VCaP (cell line): ENCODE results near the gene WDTC1.

Source experiments
- H3K27ac ChIP-seq: fragments of 450-650 bp; 2 replicates; pipeline ENCODE4 v1.5.1; 2017
- CTCF ChIP-seq: fragments of 450-650 bp; conservative IDR thresholded peaks from 2 replicates; pipeline ENCODE4 v1.5.1; 2017; ENCODE audit warnings: mild to moderate bottlenecking, moderate library complexity

WDTC1 gene

GRCh38 chr1:27257155-27257554 lies 22.7 kb downstream of the WDTC1 start:
- no peak overlapping the region for H3K27ac ChIP-seq
- no peak for TF ChIP-seq CTCF

- no peak overlapping the region for H3K27ac ChIP-seq
- no peak for TF ChIP-seq CTCF
Observed at GRCh38 chr1:27258598-27258997, 24.2 kb downstream of the WDTC1 start.

- TF ChIP-seq CTCF, result no peak
- no peak overlapping the region for H3K27ac ChIP-seq
Observed at GRCh38 chr1:27267153-27267552, 32.7 kb downstream of the WDTC1 start.

- H3K27ac ChIP-seq, result no peak overlapping the region
- TF ChIP-seq CTCF, result no peak
Observed at GRCh38 chr1:27269276-27269675, 34.8 kb downstream of the WDTC1 start.

- TF ChIP-seq CTCF, result no peak
- H3K27ac ChIP-seq, result no peak overlapping the region
Observed at GRCh38 chr1:27274204-27274603, 39.8 kb downstream of the WDTC1 start.

- no peak for TF ChIP-seq CTCF
- no peak overlapping the region for H3K27ac ChIP-seq
Observed at GRCh38 chr1:27275696-27276095, 41.3 kb downstream of the WDTC1 start.

GRCh38 chr1:27284425-27285273 lies 50.2 kb downstream of the WDTC1 start:
- TF ChIP-seq CTCF, result peak; percentile 86
- no peak overlapping the region for H3K27ac ChIP-seq
